Measurements from ENCODE around the gene TUBG2.

TUBG2 gene

GRCh38 chr17:42678951-42679491 lies 19.9 kb downstream of the TUBG2 start:
- H3K4me1 Mint-ChIP-seq (ENCODE audit: low read depth) = peaks cover 73% of the 10 kb centered on the region
- DNase-seq = peak; percentile 74
- peak overlapping the region; percentile 47 for H3K4me3 Mint-ChIP-seq
- H3K27me3 Mint-ChIP-seq = peaks cover 60% of the 10 kb centered on the region
- H3K9me3 Mint-ChIP-seq = no peaks in the 10 kb centered on the region
- H3K36me3 Mint-ChIP-seq (ENCODE audit: low read depth) = no peaks in the 10 kb centered on the region
- H3K27ac Mint-ChIP-seq = peak overlapping the region; percentile 71

- H3K27ac Mint-ChIP-seq = peak overlapping the region; percentile 71
- peaks cover 59% of the 10 kb centered on the region for H3K27me3 Mint-ChIP-seq
- H3K36me3 Mint-ChIP-seq (ENCODE audit: low read depth) = no peaks in the 10 kb centered on the region
- H3K4me3 Mint-ChIP-seq = peak overlapping the region; percentile 47
- DNase-seq = peak; percentile 84
- no peaks in the 10 kb centered on the region for H3K9me3 Mint-ChIP-seq
- peaks cover 67% of the 10 kb centered on the region for H3K4me1 Mint-ChIP-seq (ENCODE audit: low read depth)
Measured at GRCh38 chr17:42679492-42680330, 20.6 kb downstream of the TUBG2 start.

- H3K27me3 Mint-ChIP-seq = peaks cover 53% of the 10 kb centered on the region
- no peaks in the 10 kb centered on the region for H3K9me3 Mint-ChIP-seq
- H3K4me1 Mint-ChIP-seq (ENCODE audit: low read depth) = peaks cover 66% of the 10 kb centered on the region
- DNase-seq = no peak
- no peak overlapping the region for H3K4me3 Mint-ChIP-seq
- no peak overlapping the region for H3K27ac Mint-ChIP-seq
- no peaks in the 10 kb centered on the region for H3K36me3 Mint-ChIP-seq (ENCODE audit: low read depth)
Measured at GRCh38 chr17:42680331-42680808, 21.3 kb downstream of the TUBG2 start.

- no peaks in the 10 kb centered on the region for H3K9me3 Mint-ChIP-seq
- peaks cover 42% of the 10 kb centered on the region for H3K27me3 Mint-ChIP-seq
- peaks cover 56% of the 10 kb centered on the region for H3K4me1 Mint-ChIP-seq (ENCODE audit: low read depth)
- H3K4me3 Mint-ChIP-seq = peak within 1 kb of the TSS; percentile 64
- DNase-seq = peak; percentile 59
- no peaks in the 10 kb centered on the region for H3K36me3 Mint-ChIP-seq (ENCODE audit: low read depth)
- no peak within 1 kb of the TSS for H3K27ac Mint-ChIP-seq
Measured at GRCh38 chr17:42681976-42682721, 23.1 kb downstream of the TUBG2 start, which contains the start of gene CNTNAP1. Gene CNTNAP1 (plus strand): TSS chr17:42682531. CDS start chr17:42682830, 299 bp downstream.

GRCh38 chr17:42682722-42683403 lies 23.8 kb downstream of the TUBG2 start:
- Mint-ChIP-seq H3K27ac (no peak overlapping the region), H3K36me3 (ENCODE audit: low read depth) (no peaks in the 10 kb centered on the region), H3K9me3 (no peaks in the 10 kb centered on the region), H3K4me1 (ENCODE audit: low read depth) (peaks cover 50% of the 10 kb centered on the region), H3K27me3 (peaks cover 42% of the 10 kb centered on the region), H3K4me3 (peak overlapping the region; percentile 64)
- peak; percentile 51 for DNase-seq

GRCh38 chr17:42683407-42684034 lies 24.4 kb downstream of the TUBG2 start:
- no peaks in the 10 kb centered on the region for H3K36me3 Mint-ChIP-seq (ENCODE audit: low read depth)
- no peaks in the 10 kb centered on the region for H3K9me3 Mint-ChIP-seq
- peaks cover 45% of the 10 kb centered on the region for H3K27me3 Mint-ChIP-seq
- H3K4me1 Mint-ChIP-seq (ENCODE audit: low read depth) = peaks cover 46% of the 10 kb centered on the region
- no peak overlapping the region for H3K27ac Mint-ChIP-seq
- DNase-seq = peak; percentile 46
- peak overlapping the region; percentile 20 for H3K4me3 Mint-ChIP-seq

GRCh38 chr17:42684929-42685556 lies 26.0 kb downstream of the TUBG2 start:
- Mint-ChIP-seq H3K9me3 (no peaks in the 10 kb centered on the region), H3K4me3 (no peak overlapping the region), H3K36me3 (ENCODE audit: low read depth) (no peaks in the 10 kb centered on the region), H3K27me3 (peaks cover 42% of the 10 kb centered on the region), H3K4me1 (ENCODE audit: low read depth) (peaks cover 33% of the 10 kb centered on the region), H3K27ac (no peak overlapping the region)
- DNase-seq = no peak

- DNase-seq = no peak
- no peak overlapping the region for H3K27ac Mint-ChIP-seq
- H3K36me3 Mint-ChIP-seq (ENCODE audit: low read depth) = no peaks in the 10 kb centered on the region
- H3K27me3 Mint-ChIP-seq = peaks cover 37% of the 10 kb centered on the region
- peaks cover 26% of the 10 kb centered on the region for H3K4me1 Mint-ChIP-seq (ENCODE audit: low read depth)
- no peak overlapping the region for H3K4me3 Mint-ChIP-seq
- H3K9me3 Mint-ChIP-seq = no peaks in the 10 kb centered on the region
Measured at GRCh38 chr17:42685831-42686230, 26.7 kb downstream of the TUBG2 start.

- H3K27me3 Mint-ChIP-seq = peaks cover 31% of the 10 kb centered on the region
- H3K4me3 Mint-ChIP-seq = no peak overlapping the region
- H3K9me3 Mint-ChIP-seq = no peaks in the 10 kb centered on the region
- H3K4me1 Mint-ChIP-seq (ENCODE audit: low read depth) = peaks cover 20% of the 10 kb centered on the region
- H3K36me3 Mint-ChIP-seq (ENCODE audit: low read depth) = no peaks in the 10 kb centered on the region
- DNase-seq = no peak
- no peak overlapping the region for H3K27ac Mint-ChIP-seq
Measured at GRCh38 chr17:42686520-42687128, 27.5 kb downstream of the TUBG2 start.

GRCh38 chr17:42687707-42688320 lies 28.7 kb downstream of the TUBG2 start:
- H3K27ac Mint-ChIP-seq = no peak overlapping the region
- peaks cover 10% of the 10 kb centered on the region for H3K4me1 Mint-ChIP-seq (ENCODE audit: low read depth)
- no peak overlapping the region for H3K4me3 Mint-ChIP-seq
- DNase-seq = no peak
- H3K27me3 Mint-ChIP-seq = peaks cover 20% of the 10 kb centered on the region
- no peaks in the 10 kb centered on the region for H3K36me3 Mint-ChIP-seq (ENCODE audit: low read depth)
- H3K9me3 Mint-ChIP-seq = no peaks in the 10 kb centered on the region

GRCh38 chr17:42690596-42690995 lies 31.5 kb downstream of the TUBG2 start:
- no peak overlapping the region for H3K27ac Mint-ChIP-seq
- H3K27me3 Mint-ChIP-seq = peaks cover 3% of the 10 kb centered on the region
- H3K4me1 Mint-ChIP-seq (ENCODE audit: low read depth) = no peaks in the 10 kb centered on the region
- H3K9me3 Mint-ChIP-seq = no peaks in the 10 kb centered on the region
- no peak overlapping the region for H3K4me3 Mint-ChIP-seq
- no peak for DNase-seq
- H3K36me3 Mint-ChIP-seq (ENCODE audit: low read depth) = peaks cover 1% of the 10 kb centered on the region

GRCh38 chr17:42691021-42691545 lies 32.0 kb downstream of the TUBG2 start:
- peaks cover 6% of the 10 kb centered on the region for H3K36me3 Mint-ChIP-seq (ENCODE audit: low read depth)
- H3K4me3 Mint-ChIP-seq = no peak overlapping the region
- peaks cover 3% of the 10 kb centered on the region for H3K27me3 Mint-ChIP-seq
- no peak for DNase-seq
- H3K4me1 Mint-ChIP-seq (ENCODE audit: low read depth) = no peaks in the 10 kb centered on the region
- H3K27ac Mint-ChIP-seq = no peak overlapping the region
- no peaks in the 10 kb centered on the region for H3K9me3 Mint-ChIP-seq

GRCh38 chr17:42692489-42692888 lies 33.4 kb downstream of the TUBG2 start:
- no peak overlapping the region for H3K27ac Mint-ChIP-seq
- no peak overlapping the region for H3K4me3 Mint-ChIP-seq
- H3K36me3 Mint-ChIP-seq (ENCODE audit: low read depth) = peaks cover 6% of the 10 kb centered on the region
- H3K27me3 Mint-ChIP-seq = peaks cover 3% of the 10 kb centered on the region
- DNase-seq = no peak
- no peaks in the 10 kb centered on the region for H3K9me3 Mint-ChIP-seq
- no peaks in the 10 kb centered on the region for H3K4me1 Mint-ChIP-seq (ENCODE audit: low read depth)
